Epidermal melanocyte (primary cell): ENCODE results near the gene S100A9.
"Not testable (repeated sequence)": the region's sequence is repeated elsewhere in the genome, so short reads cannot be mapped to it uniquely, and the experiment has no call there.

Experiments used
- DNase-seq: peaks from one replicate; pipeline ENCODE4 v3.0.0; 2011; ENCODE audit warnings: low spot score; ENCODE audit not compliant: insufficient read length

The S100A9 gene

DNA sequence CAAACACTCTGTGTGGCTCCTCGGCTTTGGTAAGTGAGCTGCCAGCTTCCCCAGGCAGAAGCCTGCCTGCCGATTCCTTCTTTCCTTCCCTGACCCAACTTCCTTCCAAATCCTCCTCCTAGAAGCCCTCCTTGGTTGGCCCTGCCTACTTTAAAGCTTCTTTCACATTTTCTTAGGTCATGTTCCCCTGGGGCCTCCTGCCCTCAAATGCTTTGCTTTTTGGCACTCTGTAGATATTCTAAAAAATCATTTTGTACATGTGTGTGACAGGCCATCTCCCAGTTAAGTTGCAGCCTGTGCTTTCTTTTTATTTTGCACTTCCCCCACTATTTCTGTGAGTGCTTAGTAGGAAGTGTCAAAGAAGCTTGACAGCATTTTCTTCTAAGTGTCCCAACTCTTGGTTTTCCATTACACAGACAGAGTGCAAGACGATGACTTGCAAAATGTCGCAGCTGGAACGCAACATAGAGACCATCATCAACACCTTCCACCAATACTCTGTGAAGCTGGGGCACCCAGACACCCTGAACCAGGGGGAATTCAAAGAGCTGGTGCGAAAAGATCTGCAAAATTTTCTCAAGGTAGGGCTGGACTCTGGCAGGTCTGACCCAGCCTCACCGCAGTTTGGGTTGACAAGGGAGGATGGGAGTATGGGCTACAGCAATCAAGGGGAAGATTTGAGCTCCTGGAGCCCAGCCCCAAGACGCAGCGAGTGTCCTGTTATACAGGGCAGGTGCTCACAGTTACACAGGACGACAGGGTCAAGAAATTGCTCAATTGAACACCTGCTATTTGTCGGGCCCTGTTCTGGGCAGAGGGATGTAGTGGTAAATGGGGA, at the start of gene S100A9:
S100A9 (plus strand) TSS at position 2 of the 838 bp plus-strand sequence; CDS start at position 432, 430 bp downstream.
- no peak for DNase-seq

DNA sequence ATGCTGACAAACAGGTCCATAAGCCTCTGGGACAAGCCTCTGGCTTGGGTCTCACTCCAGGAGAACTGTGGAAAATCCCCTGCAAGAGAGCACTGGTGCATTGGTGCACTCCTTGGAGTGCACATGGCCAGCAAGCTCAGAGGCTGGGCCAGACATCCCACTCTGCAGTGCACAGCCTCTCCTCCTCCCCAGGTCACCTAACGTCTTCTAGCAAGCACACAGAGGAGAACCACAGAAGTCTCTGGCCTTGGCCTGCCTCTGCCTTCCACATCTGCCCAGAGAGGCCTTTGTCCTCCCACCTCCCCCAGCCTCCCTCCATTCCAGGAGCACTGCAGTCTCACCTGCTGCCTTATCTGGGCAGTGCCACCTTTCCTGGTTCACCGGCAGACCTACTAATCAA, 49.1 kb upstream of the S100A9 start:
- no peak for DNase-seq

DNA sequence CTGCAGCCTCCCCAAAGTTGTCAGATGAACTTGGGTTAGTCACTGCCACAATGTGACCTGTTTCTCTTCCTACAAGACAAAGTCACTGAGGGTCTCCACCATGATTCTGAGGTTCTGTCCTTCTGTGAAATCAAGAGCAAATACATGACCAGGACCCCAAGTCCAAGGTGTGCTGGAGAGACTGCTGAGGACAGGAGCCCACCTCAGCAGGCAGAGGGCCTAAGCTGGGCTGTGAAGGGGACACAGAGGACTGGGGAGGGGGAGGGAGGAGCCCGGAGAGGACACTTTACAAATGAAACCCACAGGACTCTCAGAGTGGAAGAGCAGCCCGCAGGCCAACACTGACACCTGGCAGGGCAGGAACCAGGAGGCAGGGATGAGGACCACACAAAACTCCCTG, 48.2 kb upstream of the S100A9 start:
- DNase-seq: no peak

DNA sequence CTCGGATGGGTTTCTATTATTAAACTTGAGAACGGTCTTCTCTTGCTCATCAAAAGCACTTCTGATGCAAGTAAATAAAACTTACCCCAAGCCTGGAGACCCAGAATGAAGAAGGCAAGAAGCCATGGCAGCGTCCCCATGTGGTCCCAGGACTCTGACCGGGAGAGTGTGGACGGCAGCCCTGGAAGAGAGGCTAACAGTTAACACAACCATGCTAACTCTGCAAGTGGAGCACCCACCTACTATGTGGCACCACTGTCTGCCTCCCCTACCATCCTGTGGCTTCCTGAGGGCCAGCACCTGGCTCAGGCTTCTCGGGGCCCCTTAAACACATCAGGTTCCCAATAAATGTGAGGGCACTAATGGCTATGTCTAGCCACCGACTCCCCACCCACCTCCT, 47.1 kb upstream of the S100A9 start:
- no peak for DNase-seq

DNA sequence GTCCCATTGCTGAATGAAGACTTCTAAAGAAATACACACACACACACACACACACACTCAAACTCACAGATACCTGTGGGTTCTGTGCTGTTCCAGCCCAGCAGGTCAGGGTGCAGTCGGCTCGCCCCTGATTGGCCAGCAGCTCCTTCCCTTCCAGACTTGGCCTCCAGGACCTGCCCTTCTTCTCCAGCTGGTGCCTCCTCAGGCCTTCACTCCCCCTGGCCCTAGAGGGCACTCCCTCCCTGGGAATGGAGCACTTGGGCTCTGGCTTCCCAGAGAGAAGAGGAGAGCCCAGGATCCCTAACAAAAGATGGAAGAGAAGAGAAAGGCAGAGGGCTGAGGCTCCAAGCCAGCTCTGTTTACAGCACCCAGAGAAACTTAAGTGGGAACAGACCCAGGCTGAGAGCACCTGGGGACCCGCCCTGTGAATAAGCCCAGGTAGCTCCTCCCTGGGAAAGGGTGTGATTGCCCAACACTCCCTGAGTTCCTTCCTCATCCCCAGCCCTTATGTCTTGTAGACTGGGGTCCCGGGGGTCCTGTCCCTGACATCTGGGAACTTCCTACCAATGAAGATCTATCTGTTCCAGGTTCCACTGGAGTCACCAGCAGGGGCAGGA, 45.0 kb upstream of the S100A9 start, which contains the start of gene PGLYRP3:
PGLYRP3 (minus strand) TSS at position 383 of the 617 bp plus-strand sequence. CDS start 2,287 bp downstream, outside the sequence.
- no peak for DNase-seq

DNA sequence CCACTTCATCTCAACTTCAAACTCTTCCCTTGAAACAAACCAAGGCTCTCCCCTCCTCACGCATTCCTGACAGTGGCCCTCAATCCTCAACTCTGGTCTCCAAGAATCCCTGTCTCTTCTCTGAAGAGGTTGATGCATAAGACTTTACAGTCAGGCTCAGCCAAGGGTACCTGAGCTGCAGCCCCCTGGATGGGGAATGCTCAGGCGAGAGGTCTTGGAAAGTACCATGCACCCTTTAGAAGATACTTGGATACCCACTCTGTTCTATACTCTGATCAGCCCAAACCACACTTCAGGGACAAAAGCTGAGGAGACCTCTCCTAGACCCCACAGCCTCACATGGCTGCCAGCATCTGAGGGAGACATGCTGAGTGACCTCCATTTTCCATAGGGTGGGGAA, 44.4 kb upstream of the S100A9 start:
- DNase-seq: no peak

DNA sequence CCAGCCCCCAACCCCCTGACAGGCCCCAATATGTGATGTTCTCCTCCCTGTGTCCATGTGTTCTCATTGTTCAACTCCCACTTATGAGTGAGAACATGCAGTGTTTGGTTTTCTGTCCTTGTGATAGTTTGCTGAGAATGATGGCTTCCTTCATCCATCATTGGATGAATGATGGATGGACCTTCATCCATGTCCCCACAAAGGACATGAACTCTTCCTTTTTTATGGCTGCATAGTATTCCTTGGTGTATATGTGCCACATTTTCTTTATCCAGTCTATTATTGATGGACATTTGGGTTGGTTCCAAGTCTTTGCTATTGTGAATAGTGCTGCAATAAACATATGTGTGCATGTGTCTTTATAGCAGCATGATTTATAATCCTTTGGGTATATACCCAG, 43.3 kb upstream of the S100A9 start:
- DNase-seq: not testable (repeated sequence)

DNA sequence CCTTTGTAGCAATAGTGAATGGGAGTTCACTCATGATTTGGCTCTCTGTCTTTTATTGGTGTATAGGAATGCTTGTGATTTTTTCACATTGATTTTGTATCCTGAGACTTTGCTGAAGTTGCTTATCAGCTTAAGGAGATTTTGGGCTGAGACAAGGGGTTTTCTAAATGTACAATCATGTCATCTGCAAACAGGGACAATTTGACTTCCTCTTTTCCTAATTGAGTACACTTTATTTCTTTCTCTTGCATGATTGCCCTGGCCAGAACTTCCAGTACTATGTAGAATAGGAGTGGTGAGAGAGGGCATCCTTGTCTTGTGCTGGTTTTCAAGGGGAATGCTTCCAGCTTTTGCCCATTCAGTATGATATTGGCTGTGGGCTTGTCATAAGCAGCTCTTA, 41.6 kb upstream of the S100A9 start:
- not testable (repeated sequence) for DNase-seq

DNA sequence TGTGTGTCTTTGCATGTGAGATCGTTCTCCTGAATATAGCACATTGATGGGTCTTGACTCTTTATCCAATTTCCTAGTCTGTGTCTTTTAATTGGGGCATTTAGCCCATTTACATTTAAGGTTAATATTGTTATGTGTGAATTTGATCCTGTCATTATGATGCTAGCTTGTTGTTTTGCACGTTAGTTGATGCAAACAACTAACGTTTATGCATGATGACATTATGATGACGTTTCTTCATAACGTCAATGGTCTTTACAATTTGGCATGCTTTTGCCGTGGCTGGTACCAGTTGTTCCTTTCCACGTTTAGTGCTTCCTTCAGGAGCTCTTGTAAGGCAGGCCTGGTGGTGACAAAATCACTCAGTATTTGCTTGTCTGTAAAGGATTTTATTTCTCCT, 39.5 kb upstream of the S100A9 start:
- not testable (repeated sequence) for DNase-seq

DNA sequence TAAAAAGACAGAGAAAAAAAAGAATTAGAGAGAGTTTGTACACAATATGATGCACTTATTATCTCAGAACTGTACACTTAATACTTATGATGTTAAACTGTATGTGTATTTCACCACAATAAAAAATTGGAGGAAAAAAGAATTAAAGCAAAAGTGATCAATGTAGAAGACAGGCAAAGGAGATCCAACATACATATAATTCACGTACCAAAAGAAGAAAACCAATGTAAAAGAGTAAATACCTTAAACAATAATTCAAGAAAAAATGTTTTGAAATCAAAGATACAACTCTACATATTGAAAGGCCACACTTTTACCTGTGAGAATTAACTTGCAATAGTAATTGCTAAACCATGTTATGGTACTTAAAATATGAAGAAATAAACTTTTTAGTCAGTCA, 35.1 kb upstream of the S100A9 start:
- no peak for DNase-seq

DNA sequence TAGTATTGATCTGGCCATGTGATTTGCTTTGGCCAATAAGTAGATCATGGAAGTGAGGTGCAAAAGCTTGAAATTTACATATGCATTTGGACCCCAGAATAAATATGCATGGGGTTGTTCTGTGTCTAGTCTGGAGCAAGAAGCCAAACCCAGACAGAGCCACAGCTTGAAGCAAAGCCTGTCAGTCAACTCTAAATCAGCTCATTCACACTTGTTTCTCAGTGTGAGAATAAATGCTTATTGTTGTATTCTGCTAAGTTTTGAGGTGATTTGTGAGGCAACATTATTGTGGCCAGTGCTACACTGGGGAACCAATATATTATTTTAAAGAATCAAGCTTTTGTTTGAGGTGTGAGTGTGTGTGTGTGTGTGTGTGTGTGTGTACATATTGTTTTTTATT, 32.7 kb upstream of the S100A9 start:
- no peak for DNase-seq

DNA sequence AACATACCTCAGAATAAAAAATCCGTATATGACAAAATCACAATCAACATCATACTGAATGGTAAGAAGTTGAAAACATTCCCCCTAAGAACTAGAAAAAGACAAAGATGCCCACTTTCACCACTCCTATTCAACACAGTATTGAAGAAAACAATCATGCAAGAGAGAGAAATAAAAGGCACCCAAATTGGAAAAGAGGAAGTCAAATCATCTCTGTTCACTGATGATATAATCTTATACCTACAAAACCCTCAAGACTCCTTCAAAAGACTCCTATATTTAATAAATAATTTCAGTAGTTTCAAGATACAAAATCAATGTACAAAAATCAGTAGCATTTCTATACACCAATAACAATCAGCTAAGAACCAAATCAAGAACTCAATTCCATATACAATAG, 23.8 kb upstream of the S100A9 start:
- DNase-seq: no peak

DNA sequence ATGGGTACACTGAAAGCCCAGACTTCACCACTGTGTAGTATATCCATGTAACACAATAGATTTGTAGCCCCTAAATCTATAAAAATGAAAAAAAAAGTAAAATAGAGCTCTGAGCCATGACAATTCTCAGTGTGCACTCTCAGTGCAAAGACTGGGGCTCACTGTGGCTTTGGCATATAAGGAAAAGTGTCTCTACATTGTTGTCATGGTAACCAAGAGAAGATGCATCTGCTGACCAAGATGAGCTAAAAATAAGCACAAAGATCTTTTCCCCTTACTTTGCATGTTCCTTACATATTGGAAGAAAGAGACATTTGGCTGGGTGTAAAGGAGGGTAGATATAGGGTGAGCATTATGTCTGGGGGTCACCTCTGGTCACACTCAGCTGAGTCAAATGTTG, 21.0 kb upstream of the S100A9 start:
- DNase-seq: no peak

DNA sequence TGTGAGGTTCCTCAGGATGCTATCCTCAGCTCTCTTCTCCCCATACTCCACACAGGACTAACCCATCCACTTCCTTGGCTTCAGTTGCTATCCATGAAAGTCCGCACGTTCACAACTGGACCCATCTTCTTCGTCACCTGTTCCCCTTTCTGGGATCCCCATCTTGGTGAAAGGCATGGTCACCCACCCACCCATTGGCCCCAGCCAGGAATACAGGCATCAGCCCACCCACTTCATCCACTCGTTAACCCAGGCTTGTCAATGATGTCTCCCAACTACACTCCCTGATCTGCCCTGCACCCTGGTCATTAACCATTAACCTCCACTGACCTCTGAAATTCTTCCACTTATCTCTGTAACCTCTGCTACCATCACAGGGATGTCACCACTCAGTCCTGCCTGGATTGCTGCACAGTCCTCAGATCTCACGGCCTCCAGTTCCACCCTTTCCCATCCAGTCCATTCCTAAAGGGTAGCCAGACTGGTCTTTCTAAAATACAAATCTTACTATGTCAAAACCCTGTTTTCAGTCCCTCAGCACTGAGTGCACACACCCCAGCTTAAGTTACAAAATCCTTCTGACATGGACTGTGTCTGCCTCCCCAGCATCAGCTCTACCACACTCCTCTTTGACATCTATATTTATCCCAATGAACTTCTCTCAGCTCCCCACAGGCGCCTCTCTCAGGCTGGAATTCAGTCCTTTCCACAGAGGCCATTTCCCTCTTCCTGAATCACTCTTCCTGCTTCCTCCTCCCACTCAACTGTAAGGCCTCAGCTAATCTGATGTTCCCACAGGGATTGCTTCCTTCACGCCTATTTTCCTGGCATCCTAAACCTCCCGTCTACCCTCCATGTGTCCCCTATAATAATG, 19.4 kb upstream of the S100A9 start:
- no peak for DNase-seq

DNA sequence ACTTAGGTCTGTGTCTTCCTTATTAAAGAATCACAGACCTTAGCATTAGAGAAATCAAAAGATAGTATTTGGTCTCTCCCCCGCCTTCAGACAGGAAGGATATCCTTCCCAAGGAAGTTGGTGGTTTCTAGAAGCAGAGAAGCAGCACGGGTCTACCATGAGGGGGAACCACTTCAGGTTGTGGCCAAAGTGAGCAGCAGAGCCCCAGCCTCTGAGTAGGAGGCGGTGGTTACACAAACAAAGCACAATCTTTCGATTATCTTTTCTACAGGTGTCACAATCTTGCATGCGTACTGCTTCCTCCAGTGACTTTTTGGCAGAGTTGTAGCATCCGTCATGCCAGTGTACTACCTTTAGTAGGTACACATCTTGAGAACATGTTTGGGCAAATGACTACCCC, 17.9 kb upstream of the S100A9 start:
- no peak for DNase-seq

DNA sequence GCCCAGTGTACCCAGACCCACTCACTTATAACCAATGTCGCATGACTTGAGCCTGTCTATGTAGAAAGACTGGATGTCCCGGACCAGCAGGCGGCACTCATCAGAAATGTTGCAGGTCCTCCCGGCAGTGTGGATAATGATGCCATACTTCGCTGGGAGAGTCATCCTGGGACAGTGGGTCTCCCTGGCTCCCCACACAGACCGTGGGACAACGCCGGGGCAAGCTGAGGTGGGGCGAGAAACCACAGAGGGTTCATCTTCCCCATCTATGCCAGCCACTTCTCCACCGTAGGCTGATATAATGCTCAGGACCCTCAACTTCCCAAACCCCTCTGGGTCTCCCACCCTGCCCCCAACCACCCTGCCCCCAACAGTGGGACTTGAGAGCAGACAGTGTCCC, 17.3 kb upstream of the S100A9 start:
- no peak for DNase-seq

DNA sequence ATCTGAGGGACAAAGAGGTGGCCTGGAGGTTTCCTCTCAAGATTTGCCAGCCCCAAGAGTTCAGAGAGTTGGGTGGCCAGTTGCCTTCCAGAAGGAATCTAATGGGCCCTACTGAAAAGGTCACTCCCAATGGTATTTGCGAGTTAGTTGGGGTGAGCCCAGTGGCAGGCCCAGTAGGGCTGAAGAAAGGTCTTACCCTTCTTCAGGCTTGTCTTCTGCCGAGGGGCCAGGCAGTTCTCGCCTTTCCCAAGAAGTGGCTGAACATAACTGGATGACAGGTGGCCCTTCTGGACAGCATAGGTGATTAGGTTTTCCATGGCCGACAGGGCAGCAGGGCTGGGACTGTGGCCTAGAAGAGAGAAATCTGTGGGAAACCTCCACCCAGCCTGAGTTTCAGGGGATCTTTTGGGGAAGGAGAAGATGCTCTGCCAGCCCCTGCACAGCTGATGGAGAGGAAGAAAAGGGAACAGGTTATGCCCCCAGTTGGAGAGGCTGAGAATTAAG, 16.2 kb upstream of the S100A9 start:
- no peak for DNase-seq

DNA sequence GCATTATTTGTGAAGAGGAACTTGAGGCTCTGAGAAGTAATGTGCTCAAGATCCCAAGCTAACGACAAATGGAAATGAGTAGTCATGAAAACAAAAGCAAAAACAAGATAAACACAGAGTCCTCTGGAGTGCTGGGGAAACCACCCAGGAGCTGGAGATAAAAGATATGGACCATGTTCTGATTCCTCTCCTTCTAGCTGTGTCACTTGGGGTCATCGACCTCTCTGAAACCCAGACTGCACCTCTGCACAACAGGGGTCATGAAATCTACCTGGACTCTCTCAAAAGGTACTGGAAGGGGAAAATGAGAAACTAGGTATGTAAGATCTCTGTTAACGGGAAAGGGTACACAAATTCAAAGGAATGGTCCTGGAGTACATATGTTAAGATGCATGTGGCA, 15.5 kb upstream of the S100A9 start:
- DNase-seq: no peak

DNA sequence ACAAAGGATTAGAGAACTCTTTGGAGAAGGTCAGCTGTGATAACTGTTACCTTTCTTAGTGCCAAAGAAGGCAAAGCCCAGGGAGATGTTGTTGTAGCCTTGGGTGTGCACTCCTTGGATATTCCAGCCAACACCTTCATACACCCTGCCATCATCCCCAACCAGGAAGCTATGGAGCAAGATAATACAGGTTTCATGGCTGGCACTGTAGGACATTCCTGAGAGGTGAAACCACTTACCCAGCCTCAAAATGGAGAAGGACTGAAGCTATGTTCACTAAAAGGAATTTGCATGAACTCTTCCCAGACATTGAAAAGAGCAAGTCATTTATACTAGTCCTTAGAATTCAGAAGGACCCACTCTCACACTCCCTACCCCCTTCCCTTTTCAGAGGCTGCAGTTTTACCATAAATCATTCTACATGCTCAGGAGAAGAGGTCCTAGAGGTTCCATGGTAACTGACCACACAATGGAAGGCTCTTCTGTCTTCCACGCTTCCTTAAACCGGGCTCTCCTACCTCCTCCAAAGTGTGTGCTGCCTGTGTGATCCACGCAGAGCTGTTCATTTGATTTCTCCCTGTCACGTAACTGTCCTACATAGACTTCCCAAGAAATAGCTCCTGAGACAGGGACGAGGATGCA, 14.5 kb upstream of the S100A9 start:
- no peak for DNase-seq

DNA sequence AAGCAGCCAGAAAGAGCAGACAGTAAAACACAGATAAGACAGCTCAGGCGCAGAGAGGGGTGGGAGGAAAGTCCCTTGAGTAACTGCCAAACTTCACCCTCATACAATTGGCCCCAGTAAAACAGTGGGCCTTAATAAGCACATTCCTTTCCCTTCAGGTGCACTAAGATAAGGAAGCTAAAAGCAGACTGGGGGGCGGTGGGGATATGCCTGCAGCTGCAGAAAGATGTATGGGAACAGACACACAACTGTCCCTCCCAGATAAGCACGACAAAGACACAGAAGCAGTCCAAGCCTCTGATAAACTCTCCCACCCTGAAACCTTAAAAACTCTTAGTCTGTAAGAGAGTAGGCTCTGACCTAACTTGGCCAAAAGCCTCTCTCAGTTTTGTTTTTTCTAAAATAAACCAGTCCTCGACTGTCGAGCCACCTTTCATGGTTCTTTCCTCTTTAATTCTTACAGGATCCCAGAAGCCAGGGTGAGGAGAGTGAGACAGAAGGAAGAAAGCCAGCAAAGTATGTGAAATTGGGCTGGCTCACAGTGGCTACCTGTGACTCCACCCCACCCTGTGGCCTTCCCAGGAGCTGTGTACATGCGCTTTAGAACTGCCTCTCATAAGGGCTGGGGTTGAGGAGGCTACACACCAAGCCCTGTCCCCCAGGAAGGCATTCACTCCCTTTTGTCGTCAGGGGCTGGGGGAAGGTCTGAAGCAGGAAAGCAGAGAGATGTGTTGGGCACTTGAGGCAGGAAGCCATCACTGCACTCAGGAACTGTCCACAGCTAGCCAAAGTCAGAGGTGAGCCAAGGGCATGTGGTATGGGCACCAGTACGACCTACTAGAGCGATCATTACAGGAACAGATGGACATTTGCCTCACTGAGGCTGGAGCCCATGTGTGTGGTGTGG, 13.6 kb upstream of the S100A9 start:
- DNase-seq: no peak
